ENCODE data around the gene SMG6. TPM values are rescaled to one million over a fixed set of nuclear protein-coding genes. Genes with fewer than 3 reads are reported as not detected.
A peak's percentile ranks its signal among the peaks of the same experiment; 100 is the strongest.

Gene SMG6
- total and polyA plus RNA-seq, 4 donors = 16.2 to 67.3 (median 31.4) TPM

- no peaks in the 10 kb centered on the region for H3K27me3 ChIP-seq (ENCODE audit: control insufficient read depth in 1 of 2, insufficient read depth in 2 of 2, low read length in 1 of 2)
- H3K4me3 ChIP-seq (ENCODE audit: low read length in 2 of 2) = no peak overlapping the region
- 5 to 9% methylated on average over 5 of the region's 5 CpGs for WGBS, 2 donors
- H3K36me3 ChIP-seq (ENCODE audit: control insufficient read depth in 1 of 2, insufficient read depth in 2 of 2, low read length in 1 of 2) = no peaks in the 10 kb centered on the region
- H3K9me3 ChIP-seq (ENCODE audit: control insufficient read depth, low read length) = no peaks in the 10 kb centered on the region
- ATAC-seq (ENCODE audit: low FRiP score) = peak; percentile 23
- intact Hi-C loops (cut with DNase I) = loop anchor here in 1 of 2 donors (5.0 kb wide), 1 partner anchor 65 kb away; no protein-coding TSS in a partner anchor
- peak in 1 of 2 donors; percentile 67 for DNase-seq
- H3K4me1 ChIP-seq (ENCODE audit: control insufficient read depth in 1 of 2, insufficient read depth in 2 of 2, low read length in 2 of 2) = peaks cover 3 to 5% of the 10 kb centered on the region in 2 donors
- peak overlapping the region; percentile 37 to 60 for H3K27ac ChIP-seq (ENCODE audit: low read depth in 1 of 2, low read length in 2 of 2)
Observed at GRCh38 chr17:2237521-2237921, 66.1 kb downstream of the SMG6 start.

- intact Hi-C loops (cut with DNase I) = loop anchor here in 1 of 2 donors (5.0 kb wide), 1 partner anchor 64 kb away; no protein-coding TSS in a partner anchor
- Histone ChIP-seq H3K27ac (ENCODE audit: low read depth in 1 of 2, low read length in 2 of 2) (no peak overlapping the region), H3K4me3 (ENCODE audit: low read length in 2 of 2) (no peak overlapping the region), H3K9me3 (ENCODE audit: control insufficient read depth, low read length) (no peaks in the 10 kb centered on the region), H3K4me1 (ENCODE audit: control insufficient read depth in 1 of 2, insufficient read depth in 2 of 2, low read length in 2 of 2) (peaks cover 3 to 5% of the 10 kb centered on the region in 2 donors), H3K27me3 (ENCODE audit: control insufficient read depth in 1 of 2, insufficient read depth in 2 of 2, low read length in 1 of 2) (no peaks in the 10 kb centered on the region), H3K36me3 (ENCODE audit: control insufficient read depth in 1 of 2, insufficient read depth in 2 of 2, low read length in 1 of 2) (no peaks in the 10 kb centered on the region)
- ATAC-seq (ENCODE audit: low FRiP score) = peak; percentile 36
- 16 to 19% methylated on average over 6 of the region's 6 CpGs for WGBS, 2 donors
- no peak for DNase-seq
Observed at GRCh38 chr17:2235792-2236366, 67.7 kb downstream of the SMG6 start.

GRCh38 chr17:2235265-2235664 lies 68.3 kb downstream of the SMG6 start:
- DNase-seq = no peak
- ATAC-seq (ENCODE audit: low FRiP score) = no peak
- Histone ChIP-seq H3K4me1 (ENCODE audit: control insufficient read depth in 1 of 2, insufficient read depth in 2 of 2, low read length in 2 of 2) (peaks cover 3 to 5% of the 10 kb centered on the region in 2 donors), H3K36me3 (ENCODE audit: control insufficient read depth in 1 of 2, insufficient read depth in 2 of 2, low read length in 1 of 2) (no peaks in the 10 kb centered on the region), H3K27ac (ENCODE audit: low read depth in 1 of 2, low read length in 2 of 2) (peak overlapping the region in 1 of 2 donors; percentile 19), H3K27me3 (ENCODE audit: control insufficient read depth in 1 of 2, insufficient read depth in 2 of 2, low read length in 1 of 2) (no peaks in the 10 kb centered on the region), H3K9me3 (ENCODE audit: control insufficient read depth, low read length) (no peaks in the 10 kb centered on the region), H3K4me3 (ENCODE audit: low read length in 2 of 2) (no peak overlapping the region)
- WGBS, 2 donors = 72 to 76% methylated on average over 4 of the region's 4 CpGs
- intact Hi-C loops (cut with DNase I) = loop anchor here in 1 of 2 donors (5.0 kb wide), 1 partner anchor 63 kb away; no protein-coding TSS in a partner anchor

- intact Hi-C loops (cut with DNase I) = no loop called here
- H3K27me3 ChIP-seq (ENCODE audit: control insufficient read depth in 1 of 2, insufficient read depth in 2 of 2, low read length in 1 of 2) = no peaks in the 10 kb centered on the region
- DNase-seq (no peak), ATAC-seq (ENCODE audit: low FRiP score) (peak; percentile 54)
- H3K4me3 ChIP-seq (ENCODE audit: low read length in 2 of 2) = no peak overlapping the region
- 67% methylated on average over 8 of the region's 8 CpGs for WGBS, 2 donors
- H3K4me1 ChIP-seq (ENCODE audit: control insufficient read depth in 1 of 2, insufficient read depth in 2 of 2, low read length in 2 of 2) = peaks cover 2 to 3% of the 10 kb centered on the region in 2 donors
- no peak overlapping the region for H3K27ac ChIP-seq (ENCODE audit: low read depth in 1 of 2, low read length in 2 of 2)
- no peaks in the 10 kb centered on the region for H3K9me3 ChIP-seq (ENCODE audit: control insufficient read depth, low read length)
- H3K36me3 ChIP-seq (ENCODE audit: control insufficient read depth in 1 of 2, insufficient read depth in 2 of 2, low read length in 1 of 2) = no peaks in the 10 kb centered on the region
Observed at GRCh38 chr17:2233441-2233947, 70.1 kb downstream of the SMG6 start.

- DNase-seq = no peak
- no peak for ATAC-seq (ENCODE audit: low FRiP score)
- Histone ChIP-seq H3K4me3 (ENCODE audit: low read length in 2 of 2) (no peak overlapping the region), H3K9me3 (ENCODE audit: control insufficient read depth, low read length) (no peaks in the 10 kb centered on the region), H3K36me3 (ENCODE audit: control insufficient read depth in 1 of 2, insufficient read depth in 2 of 2, low read length in 1 of 2) (no peaks in the 10 kb centered on the region), H3K4me1 (ENCODE audit: control insufficient read depth in 1 of 2, insufficient read depth in 2 of 2, low read length in 2 of 2) (no peaks in the 10 kb centered on the region), H3K27me3 (ENCODE audit: control insufficient read depth in 1 of 2, insufficient read depth in 2 of 2, low read length in 1 of 2) (no peaks in the 10 kb centered on the region), H3K27ac (ENCODE audit: low read depth in 1 of 2, low read length in 2 of 2) (no peak overlapping the region)
- intact Hi-C loops (cut with DNase I) = no loop called here
- 28 to 34% methylated on average over 9 of the region's 9 CpGs for WGBS, 2 donors
Observed at GRCh38 chr17:2232244-2232638, 71.3 kb downstream of the SMG6 start.

GRCh38 chr17:2230877-2231276 lies 72.7 kb downstream of the SMG6 start:
- intact Hi-C loops (cut with DNase I) = no loop called here
- WGBS, 2 donors = 70 to 76% methylated on average over 6 of the region's 6 CpGs
- no peaks in the 10 kb centered on the region for H3K36me3 ChIP-seq (ENCODE audit: control insufficient read depth in 1 of 2, insufficient read depth in 2 of 2, low read length in 1 of 2)
- H3K9me3 ChIP-seq (ENCODE audit: control insufficient read depth, low read length) = no peaks in the 10 kb centered on the region
- ATAC-seq (ENCODE audit: low FRiP score) = no peak
- H3K4me1 ChIP-seq (ENCODE audit: control insufficient read depth in 1 of 2, insufficient read depth in 2 of 2, low read length in 2 of 2) = no peaks in the 10 kb centered on the region
- H3K4me3 ChIP-seq (ENCODE audit: low read length in 2 of 2) = no peak overlapping the region
- H3K27ac ChIP-seq (ENCODE audit: low read depth in 1 of 2, low read length in 2 of 2) = no peak overlapping the region
- DNase-seq = no peak
- H3K27me3 ChIP-seq (ENCODE audit: control insufficient read depth in 1 of 2, insufficient read depth in 2 of 2, low read length in 1 of 2) = no peaks in the 10 kb centered on the region

- Histone ChIP-seq H3K27me3 (ENCODE audit: control insufficient read depth in 1 of 2, insufficient read depth in 2 of 2, low read length in 1 of 2) (no peaks in the 10 kb centered on the region), H3K36me3 (ENCODE audit: control insufficient read depth in 1 of 2, insufficient read depth in 2 of 2, low read length in 1 of 2) (no peaks in the 10 kb centered on the region), H3K4me3 (ENCODE audit: low read length in 2 of 2) (no peak overlapping the region), H3K27ac (ENCODE audit: low read depth in 1 of 2, low read length in 2 of 2) (no peak overlapping the region), H3K9me3 (ENCODE audit: control insufficient read depth, low read length) (no peaks in the 10 kb centered on the region), H3K4me1 (ENCODE audit: control insufficient read depth in 1 of 2, insufficient read depth in 2 of 2, low read length in 2 of 2) (peaks cover 0 to 9% of the 10 kb centered on the region in 2 donors)
- intact Hi-C loops (cut with DNase I) = no loop called here
- ATAC-seq (ENCODE audit: low FRiP score) (no peak), DNase-seq (no peak)
- WGBS, 2 donors = 37 to 50% methylated on average over 6 of the region's 6 CpGs
Observed at GRCh38 chr17:2227025-2227699, 76.4 kb downstream of the SMG6 start.

- Histone ChIP-seq H3K4me1 (ENCODE audit: control insufficient read depth in 1 of 2, insufficient read depth in 2 of 2, low read length in 2 of 2) (peaks cover 0 to 9% of the 10 kb centered on the region in 2 donors), H3K36me3 (ENCODE audit: control insufficient read depth in 1 of 2, insufficient read depth in 2 of 2, low read length in 1 of 2) (no peaks in the 10 kb centered on the region), H3K4me3 (ENCODE audit: low read length in 2 of 2) (no peak overlapping the region), H3K9me3 (ENCODE audit: control insufficient read depth, low read length) (no peaks in the 10 kb centered on the region), H3K27me3 (ENCODE audit: control insufficient read depth in 1 of 2, insufficient read depth in 2 of 2, low read length in 1 of 2) (no peaks in the 10 kb centered on the region), H3K27ac (ENCODE audit: low read depth in 1 of 2, low read length in 2 of 2) (no peak overlapping the region)
- ATAC-seq (ENCODE audit: low FRiP score) = no peak
- intact Hi-C loops (cut with DNase I) = no loop called here
- DNase-seq = no peak
Observed at GRCh38 chr17:2223617-2223927, 80.0 kb downstream of the SMG6 start.

Data from aorta (tissue), 5 donors.